ENCODE data around the gene RPA3. TPM values are rescaled to one million over a fixed set of nuclear protein-coding genes. Genes with fewer than 3 reads are reported as not detected.

The RPA3 gene
- total RNA-seq, 2 donors from 2014 or later: 20.3 to 24.8 TPM

DNA sequence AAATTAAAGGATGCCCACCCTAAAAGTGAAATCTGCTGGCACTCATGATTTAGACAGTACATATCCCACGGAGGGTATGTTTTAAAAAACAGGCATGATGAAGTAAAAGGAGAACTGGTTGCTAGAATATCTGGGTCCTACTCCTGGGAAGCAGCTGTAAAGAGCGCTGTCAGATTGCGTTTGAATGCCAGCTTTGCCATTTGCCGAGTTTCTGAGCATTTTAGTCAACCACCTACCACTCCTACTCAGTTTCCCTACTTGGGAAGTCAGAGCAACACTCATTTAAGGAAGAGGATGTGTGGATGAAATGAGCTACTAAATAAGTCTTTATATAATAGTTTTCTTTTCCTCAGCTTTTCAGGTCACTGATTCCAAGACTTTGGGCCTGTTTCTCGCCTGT lies 79.0 kb downstream of the RPA3 start:
- intact Hi-C loops (cut with DNase I): no loop called here
- ATAC-seq (no peak), DNase-seq (no peak)

DNA sequence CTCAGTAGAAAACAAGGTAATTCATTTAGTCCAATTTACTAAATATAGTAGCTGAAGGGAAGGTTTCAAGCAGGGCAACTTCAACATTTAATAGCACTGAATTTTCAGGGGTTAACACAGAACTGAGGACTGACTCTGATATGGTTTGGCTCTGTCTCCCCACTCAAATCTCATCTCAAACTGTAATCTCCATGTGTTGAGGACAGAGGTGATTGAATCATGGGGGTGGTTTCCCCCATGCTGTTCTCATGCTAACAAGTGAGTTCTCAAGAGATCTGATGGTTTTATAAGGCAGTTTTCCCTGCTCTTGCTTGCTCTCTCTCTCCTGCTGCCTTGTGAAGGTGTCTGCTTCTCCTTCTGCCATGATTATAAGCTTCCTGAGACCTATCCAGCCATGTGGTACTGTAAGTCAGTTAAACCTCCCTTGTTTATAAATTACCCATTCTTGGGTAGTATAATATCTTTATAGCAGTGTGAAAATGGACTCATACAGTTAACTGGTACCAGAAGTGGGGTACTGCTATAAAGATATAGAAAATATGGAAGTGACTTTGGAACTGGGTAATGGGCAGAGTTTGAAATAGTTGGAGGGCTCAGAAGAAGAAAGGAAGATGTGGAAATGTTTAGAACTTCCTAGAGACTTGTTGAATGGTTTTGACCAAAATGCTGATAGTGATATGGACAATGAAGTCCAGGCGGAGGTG lies 87.6 kb downstream of the RPA3 start:
- intact Hi-C loops (cut with DNase I): no loop called here

DNA sequence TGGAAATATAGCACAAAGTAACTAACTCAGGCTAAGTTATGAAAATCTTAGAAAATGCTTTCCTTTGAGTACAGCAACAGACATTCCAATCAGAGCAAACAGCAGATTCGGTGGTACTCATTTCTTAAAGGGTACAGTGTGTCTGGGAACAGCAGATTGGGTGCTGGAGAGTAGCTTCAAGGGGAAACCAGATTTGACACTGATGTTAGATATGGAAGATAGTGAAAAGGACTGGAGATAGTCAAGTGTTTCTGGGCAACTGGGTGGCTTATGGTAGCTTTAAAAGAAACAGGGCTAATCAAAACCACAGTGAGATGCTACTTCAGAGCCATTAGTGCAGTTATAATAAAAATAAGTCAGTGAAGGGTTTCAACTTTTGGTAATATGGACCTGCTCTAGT lies 89.9 kb downstream of the RPA3 start:
- no peak for ATAC-seq
- intact Hi-C loops (cut with DNase I): no loop called here
- no peak for DNase-seq

More for the DNA sequence above, 87.6 kb downstream of the RPA3 start:
- ATAC-seq: no peak
- no peak for DNase-seq

DNA sequence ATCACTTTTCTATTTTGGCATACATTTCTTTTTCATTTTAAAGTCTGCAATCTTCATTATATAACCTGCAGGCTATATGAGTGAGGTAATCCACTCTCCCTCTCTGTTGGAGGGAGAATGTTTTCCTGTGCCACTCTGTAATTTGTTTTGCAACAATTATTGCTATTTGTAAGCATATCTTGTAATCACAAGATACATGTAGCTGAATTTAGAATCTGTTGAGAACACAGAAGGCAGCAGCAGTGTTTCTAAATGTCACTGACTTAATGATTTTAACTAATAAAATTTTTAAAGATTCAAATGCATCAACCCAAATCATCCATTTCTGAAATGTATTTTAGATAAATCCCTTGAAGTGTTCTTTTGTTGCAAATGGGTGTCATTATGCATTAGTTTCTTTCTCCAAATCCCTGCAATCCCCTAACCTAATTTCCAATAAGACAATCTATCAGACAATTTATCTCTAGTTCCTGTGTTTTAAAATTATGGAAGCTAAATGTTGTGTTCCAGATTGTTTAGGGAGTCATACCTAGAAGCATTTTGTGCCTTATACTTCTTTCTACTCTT lies 97.7 kb downstream of the RPA3 start:
- intact Hi-C loops (cut with DNase I): no loop called here
- no peak for ATAC-seq
- DNase-seq: no peak

DNA sequence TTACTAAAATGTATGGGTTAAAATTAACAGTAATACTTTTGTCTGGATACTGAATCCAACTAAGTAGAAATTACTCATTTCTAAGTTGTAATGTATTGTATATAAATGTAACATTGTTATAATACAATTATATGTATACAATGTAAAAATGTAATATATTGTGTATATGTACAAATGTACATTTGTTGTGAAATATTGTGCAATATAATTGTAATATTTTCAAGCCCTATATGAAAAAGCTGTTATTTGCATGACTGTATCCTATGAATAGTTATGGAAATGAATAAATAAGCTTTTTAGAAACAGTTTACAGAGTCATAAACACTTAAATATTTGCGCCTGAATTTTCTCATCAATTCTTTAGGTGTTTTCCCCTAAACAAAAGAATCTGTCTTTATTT lies 98.2 kb downstream of the RPA3 start:
- ATAC-seq (no peak), DNase-seq (no peak)
- intact Hi-C loops (cut with DNase I): no loop called here

DNA sequence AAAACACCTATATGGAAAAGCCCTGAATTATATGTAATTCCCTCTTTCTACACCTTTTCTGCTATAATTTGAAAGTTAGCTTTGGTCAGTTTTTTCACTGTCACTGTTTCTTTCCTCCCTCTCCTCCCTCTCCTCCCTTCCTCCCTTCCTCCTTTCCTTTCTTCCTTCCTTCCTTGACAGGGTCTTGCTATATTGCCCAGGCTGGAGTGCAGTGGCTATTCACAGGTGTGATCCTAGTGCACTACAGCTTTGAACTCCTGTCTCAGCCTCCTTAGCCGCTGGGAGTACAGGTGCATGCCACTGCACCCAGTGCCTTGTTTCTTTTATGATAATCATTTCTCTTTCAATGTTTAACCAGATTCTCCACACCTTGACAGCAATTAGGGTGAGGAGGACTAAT lies 100.0 kb downstream of the RPA3 start:
- intact Hi-C loops (cut with DNase I): no loop called here
- ATAC-seq: no peak

DNA sequence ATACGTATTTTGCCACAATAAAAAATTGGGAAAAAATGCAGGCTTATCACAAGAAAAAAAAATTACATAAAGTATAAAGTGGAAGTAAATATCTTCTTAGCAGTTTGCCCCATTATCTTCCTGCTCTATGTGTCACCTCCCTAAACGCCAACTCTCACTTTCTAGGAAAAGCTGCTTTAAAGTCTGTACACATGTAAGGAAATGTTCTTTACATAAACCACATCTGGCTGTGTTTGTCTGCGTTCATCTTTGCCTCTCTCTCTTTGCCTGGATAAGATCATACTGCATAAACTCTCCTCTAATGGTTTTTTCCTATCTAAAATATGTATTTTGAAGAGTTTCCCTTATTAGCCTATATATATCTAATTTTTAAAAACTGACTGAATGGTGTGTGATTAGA lies 100.9 kb downstream of the RPA3 start:
- intact Hi-C loops (cut with DNase I): no loop called here
- ATAC-seq: no peak
- DNase-seq: no peak

More for the DNA sequence above, 100.0 kb downstream of the RPA3 start:
- DNase-seq: no peak

DNA sequence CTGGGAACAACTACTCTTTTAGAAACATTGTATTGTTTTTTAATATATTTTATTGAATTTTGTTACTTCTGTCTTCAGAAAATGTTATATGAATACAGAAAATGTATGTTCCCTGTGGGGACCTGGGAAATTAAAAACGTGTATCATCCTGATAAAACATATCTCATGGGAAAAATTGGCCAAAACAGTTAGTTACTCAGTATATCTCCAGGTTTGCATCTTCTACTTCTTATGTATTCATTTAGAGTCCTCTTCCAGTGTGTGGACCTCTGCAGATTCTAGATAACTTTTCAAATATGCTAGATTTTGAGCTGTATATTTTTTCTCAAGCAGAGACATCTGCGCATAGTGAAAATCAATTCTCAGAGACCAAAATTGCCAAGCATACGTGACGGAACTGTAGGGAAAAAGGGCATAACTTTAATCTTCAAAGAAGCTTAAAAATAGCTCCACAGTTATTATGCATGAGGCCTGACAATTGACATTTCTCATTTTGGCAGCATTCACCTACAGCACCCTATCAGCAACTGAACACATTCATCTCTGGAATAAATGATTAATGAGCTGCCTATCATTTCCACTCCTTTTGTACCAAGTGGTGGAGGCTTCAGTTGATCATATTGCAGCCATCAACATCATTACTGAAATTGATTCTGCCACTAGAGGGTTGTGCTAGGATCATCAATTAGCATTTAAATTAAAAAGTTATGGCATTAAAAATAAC lies 104.2 kb downstream of the RPA3 start:
- intact Hi-C loops (cut with DNase I): no loop called here
- DNase-seq (no peak), ATAC-seq (no peak)

DNA sequence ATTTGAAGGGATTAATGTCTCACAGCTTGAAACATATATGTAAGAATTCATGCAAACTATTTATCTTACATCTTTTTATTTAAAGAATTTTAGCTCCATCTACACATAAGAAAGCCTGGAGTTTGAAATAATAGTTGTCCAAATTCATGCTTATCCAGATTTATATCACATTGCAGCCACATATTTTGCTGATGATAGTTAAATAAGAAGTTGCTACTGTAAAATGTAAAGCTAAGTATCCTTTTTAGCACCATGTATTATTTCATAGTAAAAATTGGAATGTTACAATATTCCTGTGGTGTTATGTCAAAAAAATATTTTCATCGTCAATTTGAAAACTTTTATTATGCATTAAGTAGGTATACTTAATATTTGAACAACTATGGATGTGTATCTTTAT lies 105.2 kb downstream of the RPA3 start:
- ATAC-seq: no peak
- no peak for DNase-seq
- intact Hi-C loops (cut with DNase I): no loop called here

DNA sequence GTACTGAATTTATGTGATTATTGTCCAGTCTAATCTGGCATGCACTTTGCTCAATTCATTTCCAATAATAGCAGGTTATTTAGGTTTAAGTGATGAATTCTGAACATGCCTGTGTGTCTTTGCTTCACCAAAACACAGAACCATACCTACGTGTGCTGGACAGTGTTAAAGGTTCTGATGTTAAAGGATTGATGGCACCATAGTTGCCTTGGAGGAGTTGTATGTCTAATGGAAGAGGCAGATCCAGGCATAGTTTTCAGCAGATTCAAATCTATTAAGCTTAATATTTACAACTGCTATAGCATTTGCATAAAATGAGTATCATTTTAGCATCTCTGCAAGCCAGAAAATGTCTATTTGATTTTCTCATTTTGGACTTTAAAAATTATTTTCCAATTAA lies 105.9 kb downstream of the RPA3 start:
- DNase-seq (no peak), ATAC-seq (no peak)
- intact Hi-C loops (cut with DNase I): no loop called here

DNA sequence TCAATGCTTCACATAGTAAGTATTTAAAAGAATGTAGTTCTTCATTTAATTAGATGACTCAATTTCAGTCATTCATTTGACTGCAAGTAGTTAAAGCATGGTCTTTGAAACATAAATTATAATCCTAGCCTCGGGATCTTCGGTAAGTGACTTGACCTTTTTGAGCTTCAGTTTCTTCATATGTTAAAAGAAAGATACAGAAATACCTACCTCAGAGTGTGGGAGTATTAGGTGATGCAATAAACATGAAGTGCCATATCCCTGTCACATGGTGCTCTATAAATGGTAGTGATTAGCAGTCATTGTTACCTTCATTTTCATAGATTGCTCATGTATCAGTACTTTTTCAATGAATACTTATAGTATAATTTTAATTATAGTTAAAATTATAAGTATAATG lies 109.1 kb downstream of the RPA3 start:
- DNase-seq: no peak
- intact Hi-C loops (cut with DNase I): no loop called here
- ATAC-seq: no peak

DNA sequence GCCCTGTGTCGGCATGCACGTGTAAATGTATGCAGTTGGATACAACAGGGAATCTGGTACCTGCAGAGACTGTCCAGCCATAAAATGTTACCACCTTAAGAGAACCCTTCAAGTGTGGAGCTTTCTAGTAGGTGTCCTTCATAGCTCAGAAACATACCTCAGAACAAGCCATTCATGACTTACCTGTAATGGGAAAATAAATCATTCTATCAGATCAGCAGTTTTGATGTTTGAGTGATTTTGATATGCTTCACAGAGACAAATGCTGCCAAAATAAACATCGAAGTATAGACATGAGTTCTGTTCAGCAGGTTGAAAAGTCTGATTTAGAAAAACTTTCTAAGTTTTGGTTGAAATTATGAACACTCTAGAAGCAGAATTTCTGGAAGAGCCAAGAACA lies 111.4 kb downstream of the RPA3 start:
- ATAC-seq: no peak
- intact Hi-C loops (cut with DNase I): no loop called here

DNA sequence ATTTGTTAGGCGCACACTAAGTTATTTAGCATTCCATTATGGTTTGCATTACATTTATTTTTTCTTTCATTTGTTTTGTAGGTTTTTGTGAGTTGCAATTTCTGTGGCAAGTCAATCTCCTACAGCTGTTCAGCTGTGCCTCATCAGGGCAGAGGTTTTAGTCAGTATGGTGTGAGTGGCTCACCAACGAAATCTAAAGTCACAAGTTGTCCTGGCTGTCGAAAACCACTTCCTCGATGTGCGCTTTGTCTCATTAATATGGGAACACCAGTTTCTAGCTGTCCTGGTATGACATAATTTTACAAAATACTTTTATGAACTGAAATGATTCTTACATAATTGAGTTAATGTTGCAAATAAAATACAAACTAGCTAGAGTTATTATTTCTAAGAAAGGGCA lies 122.2 kb downstream of the RPA3 start:
- intact Hi-C loops (cut with DNase I): loop anchor here in 1 of 2 donors (5.0 kb wide), 1 partner anchor 621 kb away; no protein-coding TSS in a partner anchor
- no peak for DNase-seq
- ATAC-seq: no peak

More for the DNA sequence above, 111.4 kb downstream of the RPA3 start:
- no peak for DNase-seq

DNA sequence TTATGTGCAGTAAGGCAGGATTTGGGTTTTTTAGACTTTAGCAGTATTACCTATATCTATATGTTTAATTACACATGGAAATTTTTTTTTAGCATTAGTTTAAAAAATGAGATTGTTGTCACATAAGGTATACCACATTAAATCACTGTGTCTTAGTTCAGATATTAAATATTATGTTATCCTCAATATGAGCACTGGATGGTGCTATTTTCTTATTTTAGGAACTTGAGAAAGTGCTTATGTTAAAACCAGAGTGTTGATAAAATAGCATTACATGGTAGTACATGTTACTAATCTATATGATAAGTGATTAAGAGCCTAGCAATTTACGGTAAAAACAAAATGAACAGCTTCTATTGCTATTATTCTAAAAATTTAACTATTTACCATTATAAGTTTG lies 123.0 kb downstream of the RPA3 start:
- no peak for ATAC-seq
- DNase-seq: no peak
- intact Hi-C loops (cut with DNase I): loop anchor here in 1 of 2 donors (5.0 kb wide), 1 partner anchor 622 kb away; no protein-coding TSS in a partner anchor

Other genes starting within 250 kb of the RPA3 start
- 1 to 10 TPM; 3.6 to 8.9 TPM for gene COL28A1, start 182.7 kb downstream of the RPA3 start, total RNA-seq
- gene MIOS, start 151.7 kb downstream of the RPA3 start, total RNA-seq: 10 to 100 TPM; 19.7 to 21.7 TPM
- gene UMAD1, start 77.9 kb downstream of the RPA3 start, total RNA-seq: 10 to 100 TPM in 1 of 2 donors, 1 to 10 TPM in 1; 9.8 to 11.1 TPM

Data from left cardiac atrium (tissue), 4 donors.